OCI-LY1 (cell line): ENCODE measurements around the gene AHDC1.

Experiments used
- H2AFZ ChIP-seq: fragments of 200-600 bp; sonication (generic), shearing (Covaris generic); 2 replicates; pipeline ENCODE4 v1.6.0; 2014; ENCODE audit warnings: antibody characterized with exemption, mild to moderate bottlenecking, low read length
- H3F3A ChIP-seq: fragments of 200-600 bp; sonication (generic), shearing (Covaris generic); 2 replicates; pipeline ENCODE4 v1.6.0; 2014; ENCODE audit warnings: mild to moderate bottlenecking, antibody characterized with exemption, low read length, moderate library complexity; ENCODE audit not compliant: insufficient read depth
- H3K27ac ChIP-seq: fragments of 200-600 bp; sonication (generic); 2 replicates; pipeline ENCODE4 v1.5.1; 2014; ENCODE audit warnings: low read length, mixed run types, mild to moderate bottlenecking, low read depth; ENCODE audit not compliant: poor library complexity, severe bottlenecking
- H3K27me3 ChIP-seq: fragments of 200-600 bp; sonication (generic); 2 replicates; pipeline ENCODE4 v1.6.0; 2014; ENCODE audit warnings: antibody characterized with exemption, mild to moderate bottlenecking, low read length, moderate library complexity; ENCODE audit not compliant: insufficient read depth
- H3K36me3 ChIP-seq: fragments of 200-600 bp; sonication (generic); 2 replicates; pipeline ENCODE4 v1.6.1; 2014; ENCODE audit warnings: mild to moderate bottlenecking, antibody characterized with exemption, low read length, moderate library complexity, mixed read lengths; ENCODE audit not compliant: insufficient read depth
- H3K4me1 ChIP-seq: fragments of 200-600 bp; sonication (generic); 2 replicates; pipeline ENCODE4 v1.5.1; 2014; ENCODE audit warnings: mild to moderate bottlenecking, low read length, moderate library complexity; ENCODE audit not compliant: insufficient read depth, severe bottlenecking
- H3K4me2 ChIP-seq: fragments of 200-600 bp; sonication (generic), shearing (Covaris generic); 2 replicates; pipeline ENCODE4 v1.6.1; 2014; ENCODE audit warnings: low read length
- H3K4me3 ChIP-seq: fragments of 200-600 bp; sonication (generic); 2 replicates; pipeline ENCODE4 v1.5.1; 2014; ENCODE audit warnings: low read length, low read depth, mild to moderate bottlenecking, mixed read lengths; ENCODE audit not compliant: poor library complexity, severe bottlenecking
- H3K79me2 ChIP-seq: fragments of 200-600 bp; shearing (Covaris generic); 2 replicates; pipeline ENCODE4 v1.6.1; 2016; ENCODE audit warnings: mixed run types, low read length, mixed read lengths; ENCODE audit not compliant: insufficient read depth
- H3K9ac ChIP-seq: fragments of 200-600 bp; sonication (generic), shearing (Covaris generic); 2 replicates; pipeline ENCODE4 v1.6.1; 2014; ENCODE audit warnings: mild to moderate bottlenecking, low read length, mixed read lengths
- H3K9me2 ChIP-seq: fragments of 200-600 bp; sonication (generic), shearing (Covaris generic); 2 replicates; pipeline ENCODE4 v1.6.1; 2014; ENCODE audit warnings: low read depth, mild to moderate bottlenecking, low read length, mixed read lengths
- H3K9me3 ChIP-seq: fragments of 200-600 bp; shearing (Covaris generic); 2 replicates; pipeline ENCODE4 v1.6.1; 2014; ENCODE audit warnings: low read length, mixed read lengths
- H4K20me1 ChIP-seq: fragments of 200-600 bp; sonication (generic), shearing (Covaris generic); 2 replicates; pipeline ENCODE4 v1.6.0; 2016; ENCODE audit warnings: mild to moderate bottlenecking, low read length; ENCODE audit not compliant: insufficient read depth
- EZH2 ChIP-seq: fragments of 200-600 bp; sonication (generic), shearing (Covaris generic); IDR thresholded peaks from 2 replicates; pipeline ENCODE4 v1.8.0; 2017; ENCODE audit warnings: borderline replicate concordance, mixed run types, mild to moderate bottlenecking, antibody characterized with exemption, low read length, moderate library complexity, mixed read lengths
- TF ChIP-seq, protein P1 (sequence below): fragments of 200-600 bp; sonication (generic), shearing (Covaris generic); IDR thresholded peaks from 2 replicates; pipeline ENCODE4 v1.5.1; 2017; ENCODE audit warnings: mild to moderate bottlenecking, antibody characterized with exemption, low read length, moderate library complexity, mixed read lengths

AHDC1 gene

DNA sequence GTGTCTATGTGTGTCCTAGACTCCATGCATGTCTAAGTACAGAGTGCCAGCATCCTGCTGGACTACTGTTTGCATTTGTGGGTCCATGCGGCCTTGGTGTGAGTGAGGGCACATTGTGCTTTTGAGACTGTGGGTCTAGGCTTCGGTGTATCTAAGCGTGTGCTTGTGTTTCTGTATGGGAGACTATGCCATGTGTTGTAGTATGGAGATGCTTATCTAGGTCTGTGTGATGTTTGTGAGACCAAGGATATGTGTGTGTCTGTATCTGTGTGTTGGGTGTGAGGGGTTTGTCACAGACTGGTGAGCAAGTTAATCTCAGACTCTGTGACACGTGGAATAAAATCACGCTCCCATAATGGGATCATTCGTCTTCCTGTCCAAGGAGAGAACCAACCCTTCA is 14.5 kb downstream of the AHDC1 start:
- no peaks in the 10 kb centered on the region for H3K27me3 ChIP-seq
- no peaks in the 10 kb centered on the region for H3K9me2 ChIP-seq
- H3K9ac ChIP-seq: no peak overlapping the region
- no peak for TF ChIP-seq EZH2
- TF ChIP-seq, protein P1, sequence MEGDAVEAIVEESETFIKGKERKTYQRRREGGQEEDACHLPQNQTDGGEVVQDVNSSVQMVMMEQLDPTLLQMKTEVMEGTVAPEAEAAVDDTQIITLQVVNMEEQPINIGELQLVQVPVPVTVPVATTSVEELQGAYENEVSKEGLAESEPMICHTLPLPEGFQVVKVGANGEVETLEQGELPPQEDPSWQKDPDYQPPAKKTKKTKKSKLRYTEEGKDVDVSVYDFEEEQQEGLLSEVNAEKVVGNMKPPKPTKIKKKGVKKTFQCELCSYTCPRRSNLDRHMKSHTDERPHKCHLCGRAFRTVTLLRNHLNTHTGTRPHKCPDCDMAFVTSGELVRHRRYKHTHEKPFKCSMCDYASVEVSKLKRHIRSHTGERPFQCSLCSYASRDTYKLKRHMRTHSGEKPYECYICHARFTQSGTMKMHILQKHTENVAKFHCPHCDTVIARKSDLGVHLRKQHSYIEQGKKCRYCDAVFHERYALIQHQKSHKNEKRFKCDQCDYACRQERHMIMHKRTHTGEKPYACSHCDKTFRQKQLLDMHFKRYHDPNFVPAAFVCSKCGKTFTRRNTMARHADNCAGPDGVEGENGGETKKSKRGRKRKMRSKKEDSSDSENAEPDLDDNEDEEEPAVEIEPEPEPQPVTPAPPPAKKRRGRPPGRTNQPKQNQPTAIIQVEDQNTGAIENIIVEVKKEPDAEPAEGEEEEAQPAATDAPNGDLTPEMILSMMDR: no peak
- no peaks in the 10 kb centered on the region for H3K79me2 ChIP-seq
- no peak overlapping the region for H3K4me2 ChIP-seq
- H4K20me1 ChIP-seq: no peaks in the 10 kb centered on the region
- H3K4me3 ChIP-seq: no peak overlapping the region
- no peaks in the 10 kb centered on the region for H3K36me3 ChIP-seq
- H3K27ac ChIP-seq: no peak overlapping the region
- H3F3A ChIP-seq: no peaks in the 10 kb centered on the region
- H3K9me3 ChIP-seq: no peaks in the 10 kb centered on the region
- no peaks in the 10 kb centered on the region for H3K4me1 ChIP-seq
- no peak overlapping the region for H2AFZ ChIP-seq

DNA sequence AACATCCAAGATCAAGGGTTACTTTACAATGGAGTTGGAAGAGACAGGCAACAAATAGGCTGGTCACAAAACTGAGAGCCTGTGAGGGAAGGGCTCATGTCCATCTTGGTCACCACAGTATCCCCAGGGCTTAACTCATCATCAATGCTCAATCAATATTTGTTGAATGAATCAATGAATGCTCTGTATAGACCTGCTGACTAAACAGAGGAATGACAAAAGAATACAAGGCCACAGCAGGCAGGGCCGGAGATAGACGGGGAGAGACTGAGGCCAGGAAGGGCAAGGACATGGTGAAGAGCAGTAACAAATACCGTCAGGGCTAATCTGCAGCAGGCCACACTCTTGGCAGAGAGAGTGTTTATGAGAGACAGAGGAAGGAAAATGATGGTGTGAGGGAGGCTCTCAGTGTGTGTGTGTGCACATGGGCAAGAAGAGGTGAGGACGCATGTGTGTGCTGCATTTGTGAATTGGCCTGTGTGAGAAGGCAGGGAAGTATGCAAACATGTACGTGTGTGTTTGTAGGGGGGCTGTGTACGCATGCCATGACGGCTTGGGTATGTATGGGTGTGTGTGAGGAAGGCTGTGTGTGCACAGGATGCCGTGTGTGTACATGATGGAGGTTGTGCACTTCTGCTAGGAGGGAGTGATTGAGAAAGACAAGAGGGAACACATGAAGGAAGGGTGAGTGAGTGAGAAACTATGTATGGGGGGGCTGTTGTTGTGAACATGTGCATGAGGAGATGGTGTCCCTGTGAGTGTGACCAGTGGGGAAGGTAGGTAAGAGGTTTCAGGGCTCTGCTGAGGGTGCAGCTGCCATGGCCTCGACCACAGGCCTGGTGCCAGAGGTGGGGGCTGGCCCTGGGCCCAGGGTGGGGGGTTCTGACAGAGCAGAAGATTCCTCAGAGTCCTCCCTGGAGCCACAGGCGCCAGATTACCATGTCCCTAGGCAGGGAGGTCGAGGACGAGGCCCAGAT is 15.4 kb downstream of the AHDC1 start:
- TF ChIP-seq, protein P1: no peak
- TF ChIP-seq EZH2: no peak
- no peak overlapping the region for H3K9ac ChIP-seq
- H3K79me2 ChIP-seq: no peaks in the 10 kb centered on the region
- no peaks in the 10 kb centered on the region for H3K9me3 ChIP-seq
- H3K36me3 ChIP-seq: no peaks in the 10 kb centered on the region
- H3K27ac ChIP-seq: no peak overlapping the region
- no peaks in the 10 kb centered on the region for H3K27me3 ChIP-seq
- no peaks in the 10 kb centered on the region for H3K9me2 ChIP-seq
- H4K20me1 ChIP-seq: no peaks in the 10 kb centered on the region
- no peaks in the 10 kb centered on the region for H3F3A ChIP-seq
- no peak overlapping the region for H3K4me2 ChIP-seq
- no peak overlapping the region for H3K4me3 ChIP-seq
- no peak overlapping the region for H2AFZ ChIP-seq
- no peaks in the 10 kb centered on the region for H3K4me1 ChIP-seq

DNA sequence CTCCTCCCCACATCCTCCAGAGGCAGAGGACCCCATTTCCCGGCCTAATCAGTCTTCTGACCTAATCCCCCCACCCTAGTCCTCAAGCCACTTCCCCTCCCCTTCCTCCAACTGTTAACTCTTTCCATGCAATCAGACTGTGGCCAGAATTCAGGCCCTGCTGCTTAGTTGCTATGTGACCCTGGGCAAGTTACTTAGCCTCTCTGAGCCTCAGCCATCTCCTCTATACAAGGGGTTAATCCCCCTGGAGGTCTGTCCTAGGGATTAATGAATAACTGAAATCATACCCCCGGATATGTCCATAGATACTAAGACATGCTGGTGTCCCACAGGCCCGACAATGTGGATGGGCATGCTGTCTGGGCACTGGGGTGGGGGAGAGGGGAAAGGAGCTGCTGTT is 18.3 kb downstream of the AHDC1 start:
- H3K27me3 ChIP-seq: no peaks in the 10 kb centered on the region
- H2AFZ ChIP-seq: no peak overlapping the region
- no peaks in the 10 kb centered on the region for H3K9me3 ChIP-seq
- H4K20me1 ChIP-seq: no peaks in the 10 kb centered on the region
- H3K4me2 ChIP-seq: no peak overlapping the region
- no peaks in the 10 kb centered on the region for H3K36me3 ChIP-seq
- H3K79me2 ChIP-seq: no peaks in the 10 kb centered on the region
- H3K27ac ChIP-seq: no peak overlapping the region
- no peaks in the 10 kb centered on the region for H3F3A ChIP-seq
- no peaks in the 10 kb centered on the region for H3K9me2 ChIP-seq
- no peak overlapping the region for H3K4me3 ChIP-seq
- no peak overlapping the region for H3K9ac ChIP-seq
- no peaks in the 10 kb centered on the region for H3K4me1 ChIP-seq
- TF ChIP-seq, protein P1: no peak
- no peak for TF ChIP-seq EZH2
